OCI-M2 (cell line): ENCODE measurements around the gene ATF7IP2.
"Not testable (repeated sequence)": the region's sequence is repeated elsewhere in the genome, so short reads cannot be mapped to it uniquely, and the experiment has no call there.

ENCODE experiments used
- DNase-seq: peaks from one replicate; lab custom pipeline; 2025; ENCODE audit not compliant: unreplicated experiment; lab: John Stamatoyannopoulos, UW

ATF7IP2 gene

GRCh38 chr16:10385725-10386516 is at the start of gene ATF7IP2:
Gene ATF7IP2, plus strand, starts transcription at chr16:10386061. Its CDS starts 44,560 bp downstream, at chr16:10430621.
- DNase-seq: peak; percentile 70

GRCh38 chr16:10338426-10338825 is 47.4 kb upstream of the ATF7IP2 start:
- no peak for DNase-seq

GRCh38 chr16:10339777-10340732 is 45.8 kb upstream of the ATF7IP2 start:
- DNase-seq: no peak

GRCh38 chr16:10343124-10343760 is 42.6 kb upstream of the ATF7IP2 start:
- no peak for DNase-seq

- not testable (repeated sequence) for DNase-seq
Observed at GRCh38 chr16:10344699-10345098, 41.2 kb upstream of the ATF7IP2 start.

- no peak for DNase-seq
Observed at GRCh38 chr16:10345629-10346028, 40.2 kb upstream of the ATF7IP2 start.

DNA sequence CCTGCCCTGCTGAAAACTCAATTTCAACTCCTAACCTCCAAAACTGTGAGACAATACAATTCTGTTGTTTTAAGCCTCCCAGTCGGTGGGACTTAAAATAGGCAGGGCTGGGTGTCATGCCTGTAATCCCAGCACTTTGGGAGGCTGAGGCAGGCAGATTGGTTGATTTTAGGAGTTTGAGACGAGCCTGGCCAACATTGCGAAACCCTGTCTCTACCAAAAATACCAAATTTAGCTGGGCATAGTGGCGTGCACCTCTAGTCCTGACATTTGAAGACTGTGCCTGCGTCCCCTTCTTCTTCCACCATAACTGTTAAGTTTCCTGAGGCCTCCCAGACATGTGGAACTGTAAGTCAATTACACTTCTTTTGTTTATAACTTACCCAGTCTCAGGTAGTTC is 36.0 kb upstream of the ATF7IP2 start:
- no peak for DNase-seq

DNA sequence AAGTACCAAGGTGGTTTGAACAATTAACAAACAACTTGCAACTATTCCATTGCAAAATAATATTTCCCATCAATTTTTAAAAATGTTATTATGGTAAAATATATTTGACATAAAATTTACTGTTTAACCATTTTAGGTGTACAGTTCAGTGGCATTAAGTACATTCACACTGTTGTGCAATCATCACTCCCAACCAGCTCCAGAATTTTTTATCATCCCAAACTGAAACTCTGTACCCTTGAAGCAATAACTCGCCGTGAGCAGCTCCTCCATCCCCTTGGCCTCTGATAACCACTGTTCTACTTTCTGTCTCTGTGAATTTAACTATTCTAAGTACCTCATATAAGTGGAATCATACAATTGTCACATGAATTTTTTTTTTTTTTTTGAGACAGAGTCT is 33.6 kb upstream of the ATF7IP2 start:
- no peak for DNase-seq

GRCh38 chr16:10355589-10355988 is 30.3 kb upstream of the ATF7IP2 start:
- DNase-seq: no peak

- peak; percentile 90 for DNase-seq
Observed at GRCh38 chr16:10356870-10357842, 28.7 kb upstream of the ATF7IP2 start.

DNA sequence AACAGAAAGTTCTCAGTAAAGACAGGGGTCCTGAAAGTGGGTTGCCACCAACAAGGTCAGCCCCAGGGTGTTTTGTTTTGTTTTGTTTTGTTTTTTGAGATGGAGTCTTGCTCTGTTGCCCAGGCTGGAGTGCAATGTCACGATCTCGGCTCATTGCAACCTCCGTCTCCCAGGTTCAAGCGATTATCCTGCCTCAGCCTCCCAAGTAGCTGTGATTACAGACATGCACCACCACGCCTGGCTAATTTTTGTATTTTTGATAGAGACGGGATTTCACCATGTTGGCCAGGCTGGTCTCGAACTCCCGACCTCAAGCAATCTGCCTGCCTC is 24.1 kb upstream of the ATF7IP2 start:
- DNase-seq: not testable (repeated sequence)

GRCh38 chr16:10362077-10362863 is 23.6 kb upstream of the ATF7IP2 start:
- DNase-seq: peak; percentile 80

DNA sequence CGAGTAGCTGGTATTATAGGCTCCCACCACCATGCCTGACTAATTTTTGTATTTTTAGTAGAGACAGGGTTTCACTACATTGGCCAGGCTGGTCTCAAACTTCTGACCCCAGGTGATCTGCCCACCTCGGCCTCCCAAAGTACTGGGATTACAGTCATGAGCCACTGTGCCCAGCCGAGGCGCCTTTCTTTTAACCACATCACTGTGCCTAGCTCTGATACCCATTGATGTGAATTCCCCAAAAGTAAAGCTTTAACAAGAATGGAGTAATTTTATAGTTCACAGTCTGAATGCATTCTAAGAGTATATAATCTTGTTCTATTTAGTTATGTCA is 23.0 kb upstream of the ATF7IP2 start:
- DNase-seq: not testable (repeated sequence)

DNA sequence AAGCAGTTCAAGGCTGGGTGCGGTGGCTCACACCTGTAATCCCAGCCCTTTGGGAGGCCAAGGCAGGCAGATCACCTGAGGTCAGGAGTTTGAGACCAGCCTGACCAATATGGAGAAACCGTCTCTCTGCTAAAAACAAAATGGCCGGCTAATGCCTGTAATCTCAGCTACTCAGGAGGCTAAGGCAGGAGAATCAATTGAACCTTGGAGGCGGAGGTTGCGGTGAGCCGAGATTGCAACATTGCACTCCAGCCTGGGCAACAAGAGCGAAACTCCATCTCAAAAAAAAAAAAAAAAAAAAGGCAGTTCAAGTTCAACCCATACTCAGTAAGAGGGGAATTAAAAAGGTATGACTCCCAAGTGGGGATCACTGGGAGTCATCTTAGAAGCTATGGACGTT is 19.2 kb upstream of the ATF7IP2 start:
- DNase-seq: not testable (repeated sequence)

GRCh38 chr16:10367616-10368188 is 18.2 kb upstream of the ATF7IP2 start:
- no peak for DNase-seq

DNA sequence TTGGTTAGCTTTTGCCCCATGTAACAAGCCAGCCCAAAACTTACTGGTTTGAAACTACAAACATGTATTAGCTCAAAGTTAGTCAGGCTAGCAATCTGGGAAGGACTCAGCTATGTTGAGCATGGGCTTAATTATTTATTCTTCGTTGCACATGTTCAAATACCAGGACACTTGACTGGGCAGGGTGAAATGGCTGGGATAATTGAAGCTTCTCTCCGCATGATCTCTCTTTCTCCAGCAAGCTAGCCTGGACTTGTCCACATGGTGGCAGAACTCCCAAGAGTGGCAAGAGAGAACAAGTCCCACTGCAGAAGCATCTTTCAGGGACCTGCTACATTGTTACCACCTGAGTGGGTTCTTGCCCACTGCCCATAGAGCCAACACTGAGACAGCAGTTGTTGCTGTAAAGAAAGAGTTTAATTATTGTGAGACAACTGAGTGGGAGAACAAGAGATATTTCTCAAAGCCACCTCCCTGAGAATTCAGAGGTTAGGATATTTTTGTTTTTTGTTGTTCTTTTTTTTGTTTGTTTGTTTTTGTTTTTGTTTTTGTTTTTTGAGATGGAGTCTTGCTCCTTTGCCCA is 16.8 kb upstream of the ATF7IP2 start:
- no peak for DNase-seq

DNA sequence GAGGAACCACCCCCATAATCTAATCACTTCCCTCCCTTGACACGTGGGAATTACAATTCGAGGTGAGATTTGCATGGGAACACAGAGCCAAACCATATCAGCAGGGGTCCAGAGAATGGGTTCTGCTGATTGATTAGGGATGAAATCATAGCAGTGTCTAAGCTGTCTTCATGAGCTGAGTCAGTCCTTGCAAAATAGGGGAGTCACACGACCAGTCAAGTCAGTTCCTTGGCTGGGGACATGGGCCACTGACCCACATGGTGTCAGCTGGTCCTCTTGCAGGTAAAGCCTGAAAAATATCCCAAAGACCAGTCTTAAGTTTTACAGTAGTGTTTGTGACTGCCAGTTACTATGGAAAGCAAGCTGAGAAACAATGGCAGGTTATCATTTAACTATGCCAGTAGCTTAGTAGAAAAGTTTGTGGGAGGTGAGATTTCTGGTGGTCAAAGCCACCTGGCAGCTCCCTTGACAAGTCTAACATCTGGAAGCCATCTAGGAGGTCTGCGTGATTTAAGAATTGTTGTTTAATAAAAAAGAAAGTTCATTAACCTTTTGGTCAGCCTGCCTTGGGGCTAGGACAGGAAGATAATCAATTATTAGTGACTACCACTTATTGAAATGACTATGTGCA is 15.7 kb upstream of the ATF7IP2 start:
- DNase-seq: no peak

GRCh38 chr16:10371592-10371991 is 14.3 kb upstream of the ATF7IP2 start:
- DNase-seq: no peak

DNA sequence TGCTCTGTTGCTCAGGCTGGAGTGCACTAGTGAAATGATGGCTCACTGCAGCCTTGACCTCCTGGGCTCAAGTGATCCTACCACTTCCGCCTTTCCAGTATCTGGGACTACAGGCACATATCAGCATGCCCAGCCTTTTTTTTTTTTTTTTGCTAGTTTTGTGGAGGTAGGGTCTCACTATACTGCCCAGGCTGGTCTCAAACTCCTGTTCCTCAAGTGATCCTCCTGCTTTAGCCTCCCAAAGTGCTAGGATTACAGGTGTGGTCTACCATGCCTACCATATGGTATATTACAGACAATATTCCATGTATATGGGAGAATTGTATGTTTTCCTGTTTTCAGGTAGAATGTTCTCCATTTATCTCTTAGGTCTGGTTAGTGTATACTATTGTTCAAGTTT is 12.3 kb upstream of the ATF7IP2 start:
- no peak for DNase-seq
